Activated CD8-positive, alpha-beta memory T cell treated with anti-CD3 and anti-CD28 coated beads, Interleukin-2, amount 50 U/mL, for 48 hours (primary cell): ENCODE results near the gene ACAA1.
"Not testable (repeated sequence)": the region's sequence is repeated elsewhere in the genome, so short reads cannot be mapped to it uniquely, and the experiment has no call there.

Experiments used
- DNase-seq: peaks from one replicate; pipeline ENCODE4 v3.0.0-alpha.2; 2020

Gene ACAA1

DNA sequence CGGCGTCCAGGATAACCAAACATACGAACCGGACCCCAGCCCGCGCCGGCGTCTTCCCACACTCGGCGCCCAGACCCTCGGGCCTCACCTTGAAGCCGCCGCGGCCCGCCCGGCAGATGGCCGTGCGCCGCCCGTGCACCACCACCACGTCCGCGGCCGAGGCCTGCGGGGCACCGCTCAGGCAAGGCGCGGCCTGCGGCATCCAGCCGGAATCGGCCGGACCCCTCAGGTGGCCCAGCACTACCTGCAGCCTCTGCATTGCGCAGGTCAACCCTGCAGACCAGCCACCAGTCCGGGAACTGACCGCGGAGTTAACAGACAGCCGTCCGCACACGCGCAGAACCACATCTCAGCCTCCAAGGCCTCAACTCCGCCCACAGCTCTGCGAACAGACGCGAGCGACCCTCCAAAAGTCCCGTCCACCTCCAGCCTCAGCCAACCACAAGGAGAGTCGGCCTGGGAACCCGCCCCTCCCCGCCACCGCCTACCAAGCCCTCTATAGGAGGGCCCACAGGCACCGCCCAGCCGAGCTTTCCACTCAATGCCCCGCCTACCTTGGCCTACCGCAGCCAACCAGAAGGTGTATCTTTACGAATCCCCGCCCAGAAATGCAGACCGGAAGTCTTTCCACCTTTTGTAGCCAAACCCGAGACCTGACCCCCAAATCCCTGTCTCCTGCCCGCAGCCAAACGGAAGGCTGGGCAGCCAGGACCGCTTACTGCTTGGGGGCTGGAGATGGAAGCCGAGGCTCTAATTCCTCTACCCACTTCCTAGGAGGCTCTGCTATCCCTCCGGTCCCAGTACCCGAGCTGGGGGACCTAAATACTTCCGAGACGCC is at the start of gene ACAA1:
TSS of gene ACAA1 (minus strand) at position 351 of the 838 bp plus-strand sequence. CDS start at position 259, 92 bp downstream.
- peak; percentile 97 for DNase-seq

DNA sequence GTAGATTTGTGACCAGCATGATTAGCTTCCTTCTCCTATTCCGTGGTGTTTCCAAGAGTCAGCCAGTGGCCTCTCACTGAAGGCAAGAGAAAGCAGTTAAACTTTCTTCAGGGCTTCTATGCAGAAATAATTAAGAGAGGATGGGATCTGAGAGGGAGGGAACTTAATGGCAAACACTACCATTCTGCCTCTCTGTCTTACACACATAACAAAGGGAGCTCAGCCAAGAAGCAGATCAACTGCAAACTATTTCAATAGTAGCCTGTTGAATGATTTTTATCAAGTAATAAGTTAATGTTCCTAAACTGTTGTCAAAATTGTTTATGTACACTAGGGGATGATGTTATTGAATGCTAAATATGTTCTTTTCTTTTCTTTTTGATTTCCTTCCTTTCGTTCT is 40.3 kb upstream of the ACAA1 start:
- no peak for DNase-seq

- DNase-seq, result no peak
Observed at GRCh38 chr3:38173834-38174418, 37.0 kb upstream of the ACAA1 start.

DNA sequence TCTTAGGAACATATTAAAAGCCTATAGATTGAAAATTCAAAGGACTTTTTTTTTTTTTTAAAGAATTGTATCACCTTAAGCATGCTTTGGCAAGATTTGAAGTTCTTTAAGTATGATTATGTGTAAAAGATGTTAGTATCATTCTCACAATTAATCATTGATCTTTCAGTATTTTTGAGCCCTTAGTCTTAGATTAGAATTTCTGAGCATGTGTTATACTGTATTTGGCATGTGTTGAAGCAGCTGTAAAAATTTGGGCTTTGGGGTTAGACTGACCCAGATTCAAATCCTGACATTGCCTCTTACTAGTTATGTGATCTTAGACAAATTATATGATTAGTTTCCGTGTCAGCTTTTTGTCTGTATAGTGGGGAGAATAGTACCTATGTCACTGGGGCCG is 34.7 kb upstream of the ACAA1 start:
- no peak for DNase-seq

GRCh38 chr3:38170722-38171121 is 33.8 kb upstream of the ACAA1 start:
- DNase-seq, result no peak

- DNase-seq, result no peak
Observed at GRCh38 chr3:38169027-38169317, 32.0 kb upstream of the ACAA1 start.

DNA sequence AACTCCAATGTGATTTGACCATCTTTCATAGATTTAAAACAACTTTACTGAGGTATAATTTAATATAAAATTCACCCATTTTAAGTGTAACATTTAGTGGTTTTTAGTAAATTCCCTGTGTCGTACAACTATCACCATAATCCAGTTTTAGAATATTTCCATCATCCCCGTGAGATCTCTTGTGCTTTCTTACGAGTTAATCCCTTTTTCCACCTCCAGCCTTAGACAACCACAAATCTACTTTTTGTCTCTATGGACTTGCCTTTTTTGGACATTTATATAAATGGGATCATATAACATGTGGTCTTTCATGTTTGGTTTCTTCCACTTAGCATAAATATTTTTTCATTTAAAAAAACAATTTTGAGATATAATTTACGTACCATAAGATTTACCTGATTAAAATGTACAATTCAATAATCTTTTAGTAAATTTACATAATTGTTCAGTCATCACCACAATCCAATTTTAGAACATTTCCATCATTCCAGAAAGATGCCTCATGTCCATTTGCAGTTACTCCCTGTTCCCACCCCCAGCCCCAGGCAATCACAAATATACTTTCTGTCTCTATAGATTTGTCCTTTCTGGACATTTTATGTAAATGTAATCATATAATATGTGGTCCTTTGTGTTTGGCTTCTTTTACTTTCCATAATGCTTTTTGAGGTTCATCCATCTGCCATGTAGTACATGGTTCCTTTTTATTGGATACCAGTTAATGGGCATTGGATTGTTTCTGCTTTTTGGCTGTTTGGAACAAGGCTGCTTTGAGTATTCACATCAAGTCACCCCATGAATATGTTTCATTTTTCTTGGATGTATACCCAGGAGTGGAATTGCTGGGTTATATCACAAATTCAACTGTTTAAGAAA is 31.5 kb upstream of the ACAA1 start:
- DNase-seq, result no peak

- no peak for DNase-seq
Observed at GRCh38 chr3:38167591-38167990, 30.7 kb upstream of the ACAA1 start.

GRCh38 chr3:38165722-38166387 is 28.9 kb upstream of the ACAA1 start:
- no peak for DNase-seq

- peak; percentile 98 for DNase-seq
Observed at GRCh38 chr3:38164952-38165721, 28.2 kb upstream of the ACAA1 start, which contains the start of gene OXSR1. OXSR1 (plus strand) TSS chr3:38165537; CDS start chr3:38165877, 340 bp downstream.

DNA sequence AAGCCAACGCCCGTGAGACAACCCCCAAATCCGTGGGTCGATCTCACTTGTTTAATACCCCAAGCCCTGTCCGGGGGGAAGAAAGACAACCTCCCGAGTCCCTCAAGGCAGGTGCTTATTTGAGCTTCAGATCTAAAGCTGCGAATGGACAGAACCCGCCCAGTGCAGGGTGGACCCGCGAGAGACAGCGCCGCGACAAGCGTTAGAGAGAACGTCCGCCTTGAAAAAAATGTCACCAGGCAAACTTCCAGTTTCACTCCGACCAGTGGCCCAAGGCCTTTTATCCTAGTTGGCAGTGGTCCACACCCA is 27.7 kb upstream of the ACAA1 start:
- DNase-seq, result no peak

DNA sequence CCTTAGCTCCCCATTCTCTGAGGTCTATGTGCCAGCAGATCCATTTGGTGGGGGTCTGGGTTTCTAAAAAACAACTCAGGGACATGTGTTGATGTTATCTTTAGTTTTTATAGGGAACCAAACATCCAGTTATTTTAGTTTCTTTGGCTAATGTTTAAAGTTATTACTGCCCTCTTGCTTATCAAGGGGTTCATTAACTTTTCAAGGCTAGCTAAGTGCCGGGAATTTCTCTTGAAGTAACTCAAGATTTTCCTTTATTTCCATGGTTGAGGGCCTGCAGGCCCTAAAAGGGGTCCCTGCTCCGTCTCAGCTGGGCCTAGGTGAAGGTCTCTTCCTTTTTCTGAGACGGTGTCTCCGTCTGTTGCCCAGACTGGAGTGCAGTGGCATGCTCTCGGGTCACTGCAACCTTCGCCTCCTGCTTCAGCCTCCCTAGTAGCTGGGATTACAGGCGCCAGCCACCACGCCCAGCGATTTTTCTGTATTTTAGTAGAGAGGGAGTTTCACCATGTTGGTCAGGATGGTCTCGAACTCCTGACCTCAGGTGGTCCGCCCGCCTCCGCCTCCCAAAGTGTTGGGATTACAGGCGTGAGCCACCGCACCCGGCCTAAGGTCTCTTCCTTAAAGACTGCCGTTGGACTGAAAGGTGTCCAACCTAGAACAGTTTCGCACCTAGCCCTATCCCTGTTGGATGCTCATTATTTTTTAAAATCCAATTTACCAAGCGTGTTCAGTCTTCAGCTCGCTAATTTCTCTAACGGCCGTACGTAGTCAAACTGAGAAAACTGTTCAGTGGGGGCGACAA is 27.1 kb upstream of the ACAA1 start:
- no peak for DNase-seq

- no peak for DNase-seq
Observed at GRCh38 chr3:38163117-38163840, 26.4 kb upstream of the ACAA1 start.

DNA sequence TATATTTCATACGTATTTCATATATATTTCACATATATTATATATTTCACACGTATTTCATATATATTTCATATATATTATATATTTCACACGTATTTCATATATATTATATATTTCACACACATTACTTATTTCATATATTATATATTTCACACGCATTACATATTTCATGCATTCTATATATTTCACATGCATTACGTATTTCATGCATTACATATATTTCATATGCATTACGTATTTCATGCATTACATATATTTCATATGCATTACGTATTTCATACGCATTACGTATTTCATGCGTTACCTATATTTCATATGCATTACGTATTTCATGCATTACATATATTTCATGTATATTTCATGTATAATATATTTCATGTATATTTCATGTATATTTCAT is 23.8 kb upstream of the ACAA1 start:
- not testable (repeated sequence) for DNase-seq

- no peak for DNase-seq
Observed at GRCh38 chr3:38158472-38158871, 21.5 kb upstream of the ACAA1 start.

DNA sequence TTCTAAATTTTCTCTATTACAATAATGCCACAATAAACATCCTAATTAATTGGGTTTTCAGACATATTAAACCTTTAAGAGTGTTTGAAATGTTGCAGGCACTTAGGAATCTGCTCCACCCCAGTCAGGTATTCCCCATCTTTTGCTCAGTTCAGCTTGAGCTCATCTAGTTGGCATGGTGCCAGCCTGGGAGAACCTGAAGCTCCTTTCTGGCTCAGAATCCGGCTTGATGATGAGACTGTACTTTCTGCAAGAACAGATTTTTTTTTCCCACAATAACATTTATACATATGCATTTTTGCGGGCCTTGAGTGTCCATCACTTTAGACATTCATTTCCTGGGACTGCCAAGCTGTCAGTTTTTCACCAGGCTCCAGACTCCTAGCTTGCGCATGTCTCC is 20.7 kb upstream of the ACAA1 start:
- DNase-seq, result no peak

GRCh38 chr3:38157117-38157516 is 20.2 kb upstream of the ACAA1 start:
- DNase-seq, result no peak

- DNase-seq, result no peak
Observed at GRCh38 chr3:38155825-38156224, 18.9 kb upstream of the ACAA1 start.

DNA sequence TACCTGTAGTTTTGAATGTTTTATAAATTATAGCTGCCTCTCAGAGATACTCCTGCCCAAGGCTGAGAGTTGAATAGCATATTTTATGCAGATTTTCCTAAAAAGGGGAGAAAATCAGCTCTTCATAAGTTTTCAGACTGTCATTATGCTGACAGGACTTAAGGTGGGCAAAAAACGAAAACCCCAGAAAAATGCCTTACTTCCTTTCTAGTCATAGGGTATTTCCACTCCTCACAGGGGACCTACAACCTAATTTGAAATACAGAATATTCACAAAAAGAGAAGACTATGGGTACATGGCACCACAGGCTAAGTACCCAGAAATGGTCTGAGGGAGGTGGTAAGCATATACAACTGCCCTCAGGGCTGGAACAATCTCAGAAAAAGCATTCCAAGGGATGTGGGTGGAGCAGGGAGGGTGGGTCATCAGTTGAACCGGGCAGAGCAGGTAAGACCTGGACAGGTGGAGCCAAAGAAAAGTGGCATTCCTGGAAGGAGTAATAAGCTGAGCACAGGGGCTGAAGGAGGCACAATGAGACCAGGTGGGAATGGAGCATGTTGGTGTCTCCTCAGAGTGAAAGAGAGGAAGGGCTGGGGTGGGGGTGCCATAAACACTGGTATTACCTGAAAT is 17.8 kb upstream of the ACAA1 start:
- no peak for DNase-seq

DNA sequence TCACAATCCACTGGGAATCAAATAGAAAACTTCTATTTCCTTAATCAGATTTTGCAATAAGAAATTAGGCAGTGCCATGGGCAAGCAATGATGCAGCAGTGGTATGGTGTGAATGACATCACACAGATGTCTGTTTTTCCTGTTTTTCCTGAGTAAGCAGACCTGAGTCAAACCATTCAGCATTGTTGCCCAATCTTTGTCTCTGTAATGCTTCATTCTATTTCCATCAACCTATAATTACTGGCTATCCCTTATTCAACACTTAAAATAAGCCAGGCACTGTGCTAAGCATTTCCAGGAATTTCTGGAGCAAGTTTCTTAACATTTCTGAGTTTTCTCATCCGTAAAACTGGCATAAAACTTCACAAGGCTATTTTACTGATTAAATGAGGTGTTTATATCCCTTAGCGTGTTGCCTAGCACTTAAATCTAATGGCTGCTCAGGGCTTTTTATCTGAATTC is 17.1 kb upstream of the ACAA1 start:
- DNase-seq, result no peak
